GM18526 (cell line): ENCODE data around the gene MCTP1.

ENCODE experiments used
- POLR2A ChIP-seq: IDR thresholded peaks from 3 replicates; pipeline ENCODE4 v1.6.1; 2011; ENCODE audit not compliant: insufficient read length; ENCODE audit errors: extremely low read depth

MCTP1 gene

GRCh38 chr5:94736498-94736897, 548.4 kb downstream of the MCTP1 start:
- TF ChIP-seq POLR2A: no peak

GRCh38 chr5:94731471-94731870, 553.4 kb downstream of the MCTP1 start:
- no peak for TF ChIP-seq POLR2A

GRCh38 chr5:94725142-94725541, 559.8 kb downstream of the MCTP1 start:
- no peak for TF ChIP-seq POLR2A

- no peak for TF ChIP-seq POLR2A
Measured at GRCh38 chr5:94715768-94716167, 569.1 kb downstream of the MCTP1 start.

- no peak for TF ChIP-seq POLR2A
Measured at GRCh38 chr5:94711785-94712184, 573.1 kb downstream of the MCTP1 start.

GRCh38 chr5:94709277-94709676, 575.6 kb downstream of the MCTP1 start:
- no peak for TF ChIP-seq POLR2A

- no peak for TF ChIP-seq POLR2A
Measured at GRCh38 chr5:94707359-94707758, 577.5 kb downstream of the MCTP1 start.

GRCh38 chr5:94705427-94705826, 579.5 kb downstream of the MCTP1 start:
- TF ChIP-seq POLR2A: no peak

GRCh38 chr5:94702729-94703128, 582.2 kb downstream of the MCTP1 start:
- TF ChIP-seq POLR2A: no peak

GRCh38 chr5:94700592-94700991, 584.3 kb downstream of the MCTP1 start:
- no peak for TF ChIP-seq POLR2A

GRCh38 chr5:94699562-94699961, 585.3 kb downstream of the MCTP1 start:
- no peak for TF ChIP-seq POLR2A

GRCh38 chr5:94698197-94698596, 586.7 kb downstream of the MCTP1 start:
- no peak for TF ChIP-seq POLR2A

- TF ChIP-seq POLR2A: no peak
Measured at GRCh38 chr5:94694671-94695070, 590.2 kb downstream of the MCTP1 start.

- TF ChIP-seq POLR2A: no peak
Measured at GRCh38 chr5:94693845-94694370, 591.0 kb downstream of the MCTP1 start.

GRCh38 chr5:94693043-94693822, 591.7 kb downstream of the MCTP1 start:
- no peak for TF ChIP-seq POLR2A

- TF ChIP-seq POLR2A: no peak
Measured at GRCh38 chr5:94692581-94692980, 592.3 kb downstream of the MCTP1 start.

- TF ChIP-seq POLR2A: no peak
Measured at GRCh38 chr5:94691949-94692348, 592.9 kb downstream of the MCTP1 start.

- TF ChIP-seq POLR2A: no peak
Measured at GRCh38 chr5:94691291-94691690, 593.6 kb downstream of the MCTP1 start.

- no peak for TF ChIP-seq POLR2A
Measured at GRCh38 chr5:94690778-94691177, 594.1 kb downstream of the MCTP1 start.
